Lower lobe of right lung (tissue), 2 donors: ENCODE data around the gene WBP11. TPM values are rescaled to one million over a fixed set of nuclear protein-coding genes. Genes with fewer than 3 reads are reported as not detected.

Experiments
- ATAC-seq, 2 donors: fragments of 200-7000 bp; cut with Tn5 transposase; one replicate each; pipeline ENCODE4 v1.9.1; 2020 to 2022; ENCODE audit warnings: mild to moderate bottlenecking in 2 of 2, moderate library complexity in 2 of 2
- DNase-seq: peaks from one replicate; pipeline ENCODE4 v3.0.0-alpha.2; 2020
- H3K27ac ChIP-seq: fragments of 200-600 bp; one replicate; pipeline ENCODE4 v1.8.0; 2022
- H3K27me3 ChIP-seq: fragments of 200-600 bp; one replicate; pipeline ENCODE4 v1.8.0; 2022; ENCODE audit warnings: low read depth
- H3K36me3 ChIP-seq: fragments of 200-600 bp; one replicate; pipeline ENCODE4 v1.8.0; 2022; ENCODE audit warnings: mild to moderate bottlenecking
- H3K4me1 ChIP-seq: fragments of 200-600 bp; one replicate; pipeline ENCODE4 v1.8.0; 2022
- H3K4me3 ChIP-seq: fragments of 200-600 bp; one replicate; pipeline ENCODE4 v1.8.0; 2022; ENCODE audit warnings: mild to moderate bottlenecking
- H3K9me3 ChIP-seq: fragments of 200-600 bp; one replicate; pipeline ENCODE4 v1.8.0; 2022
- intact Hi-C: fragments of 100-400 bp; cut with DNase I; formaldehyde crosslinking; loops from one replicate; pipeline ENCODE4 v1.11.0; 2022
- total RNA-seq: library from RNA; stranded (reverse); fragmentation: NEBNext Ultra II Directional; extraction: Animal tissue kit (Norgen Biotek cat#: 25700); gene quantifications from one replicate; pipeline ENCODE4 v1.2.1, GENCODE V29; 2021
- TF ChIP-seq, protein P1 (sequence below): fragments of 200-600 bp; IDR thresholded peaks from one replicate; pipeline ENCODE4 v1.8.0; 2022; ENCODE audit warnings: antibody characterized with exemption, mild to moderate bottlenecking
- donor health status: DM: no; HTN: yes; CAD: no; lungs with severe emphysema.

Gene WBP11
- total RNA-seq, 1 donor from 2014 or later = 49.3 TPM

DNA sequence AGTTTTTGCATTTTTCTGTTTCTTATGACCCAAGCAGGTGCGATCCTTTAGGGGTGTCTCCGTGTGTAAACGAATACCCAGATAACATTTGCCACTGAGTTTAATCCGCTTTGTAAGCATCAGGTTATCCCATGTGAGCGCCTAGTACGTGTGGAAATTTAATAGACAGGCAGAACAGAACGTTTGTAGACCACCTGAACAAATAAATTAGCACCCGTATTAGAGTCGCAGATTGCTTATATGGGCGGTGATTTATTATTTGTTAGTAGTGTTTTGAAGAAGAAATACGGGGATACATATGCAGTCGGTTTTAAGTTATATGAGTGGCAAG is 517 bp upstream of the WBP11 start:
- H3K4me1 ChIP-seq = peaks cover 26% of the 10 kb centered on the region
- H3K27ac ChIP-seq = peak overlapping the region; percentile 94
- intact Hi-C loops = no loop called here
- H3K27me3 ChIP-seq = no peaks in the 10 kb centered on the region
- TF ChIP-seq, protein P1, sequence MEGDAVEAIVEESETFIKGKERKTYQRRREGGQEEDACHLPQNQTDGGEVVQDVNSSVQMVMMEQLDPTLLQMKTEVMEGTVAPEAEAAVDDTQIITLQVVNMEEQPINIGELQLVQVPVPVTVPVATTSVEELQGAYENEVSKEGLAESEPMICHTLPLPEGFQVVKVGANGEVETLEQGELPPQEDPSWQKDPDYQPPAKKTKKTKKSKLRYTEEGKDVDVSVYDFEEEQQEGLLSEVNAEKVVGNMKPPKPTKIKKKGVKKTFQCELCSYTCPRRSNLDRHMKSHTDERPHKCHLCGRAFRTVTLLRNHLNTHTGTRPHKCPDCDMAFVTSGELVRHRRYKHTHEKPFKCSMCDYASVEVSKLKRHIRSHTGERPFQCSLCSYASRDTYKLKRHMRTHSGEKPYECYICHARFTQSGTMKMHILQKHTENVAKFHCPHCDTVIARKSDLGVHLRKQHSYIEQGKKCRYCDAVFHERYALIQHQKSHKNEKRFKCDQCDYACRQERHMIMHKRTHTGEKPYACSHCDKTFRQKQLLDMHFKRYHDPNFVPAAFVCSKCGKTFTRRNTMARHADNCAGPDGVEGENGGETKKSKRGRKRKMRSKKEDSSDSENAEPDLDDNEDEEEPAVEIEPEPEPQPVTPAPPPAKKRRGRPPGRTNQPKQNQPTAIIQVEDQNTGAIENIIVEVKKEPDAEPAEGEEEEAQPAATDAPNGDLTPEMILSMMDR = no peak
- H3K9me3 ChIP-seq = no peaks in the 10 kb centered on the region
- H3K36me3 ChIP-seq = peaks cover 14% of the 10 kb centered on the region
- DNase-seq = no peak
- H3K4me3 ChIP-seq = peak overlapping the region; percentile 83
- peak; percentile 3 to 35 for ATAC-seq

DNA sequence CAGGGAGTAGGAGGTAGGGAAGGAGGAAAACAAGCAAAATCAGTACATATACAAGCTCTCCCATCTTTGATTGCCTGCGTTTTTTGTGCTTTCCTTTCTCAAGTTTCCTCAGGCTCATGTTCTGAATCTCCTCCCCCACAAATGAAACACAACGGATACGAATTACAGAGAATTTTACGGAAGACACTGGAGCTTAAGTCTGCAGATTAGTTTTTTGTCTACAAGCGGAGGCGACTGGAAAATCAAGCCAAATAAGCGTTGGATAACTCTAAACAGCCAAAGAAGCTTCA is 612 bp downstream of the WBP11 start:
- Histone ChIP-seq H3K36me3 (peaks cover 25% of the 10 kb centered on the region), H3K4me3 (peak overlapping the region; percentile 83), H3K9me3 (no peaks in the 10 kb centered on the region), H3K4me1 (peaks cover 26% of the 10 kb centered on the region), H3K27ac (peak overlapping the region; percentile 94), H3K27me3 (no peaks in the 10 kb centered on the region)
- TF ChIP-seq, protein P1 = no peak
- intact Hi-C loops = no loop called here
- DNase-seq = no peak
- no peak for ATAC-seq

DNA sequence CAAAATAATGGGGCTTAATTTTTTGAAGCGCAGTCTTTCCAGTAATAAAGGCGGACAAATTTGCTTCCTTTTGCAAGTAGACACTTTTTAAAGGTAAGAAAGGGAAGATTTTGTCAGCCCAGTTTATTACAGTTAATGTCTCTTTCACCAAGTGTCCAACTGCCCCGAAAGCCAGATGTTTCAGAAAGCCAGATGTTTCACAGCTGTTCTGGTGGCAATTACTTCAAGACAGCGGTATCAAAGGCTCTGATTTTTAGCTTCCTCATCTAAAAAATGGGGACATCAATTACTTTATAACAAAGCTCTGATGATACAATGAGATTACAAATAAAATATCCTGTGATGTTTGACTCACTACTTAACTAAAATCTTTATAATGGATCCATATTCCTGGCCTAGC is 1.0 kb downstream of the WBP11 start:
- DNase-seq (no peak), ATAC-seq (no peak)
- Histone ChIP-seq H3K27ac (no peak overlapping the region), H3K36me3 (peaks cover 29% of the 10 kb centered on the region), H3K27me3 (no peaks in the 10 kb centered on the region), H3K4me3 (peak overlapping the region; percentile 83), H3K4me1 (peaks cover 26% of the 10 kb centered on the region), H3K9me3 (no peaks in the 10 kb centered on the region)
- TF ChIP-seq, protein P1 = no peak
- intact Hi-C loops = no loop called here

DNA sequence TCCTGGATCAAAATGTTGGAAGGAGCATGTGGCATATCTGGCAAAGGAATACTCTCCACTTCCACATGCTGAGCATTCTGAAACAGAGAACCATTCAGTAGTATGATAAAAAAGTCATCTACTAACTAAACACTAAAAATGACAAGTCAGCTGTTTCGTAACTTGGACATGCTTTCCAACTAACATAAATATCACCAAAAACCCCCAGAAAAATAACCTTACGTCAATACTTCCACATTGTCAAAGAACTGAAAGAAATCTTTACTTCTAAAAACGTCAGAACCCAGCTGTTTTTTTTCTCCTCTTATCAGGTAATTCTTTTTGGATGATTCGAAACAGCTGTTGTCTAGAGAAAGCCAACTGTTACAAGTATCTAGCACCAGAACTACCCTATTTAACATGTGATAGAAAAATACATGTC is 8.2 kb downstream of the WBP11 start:
- H3K36me3 ChIP-seq = peaks cover 99% of the 10 kb centered on the region
- TF ChIP-seq, protein P1 = no peak

DNA sequence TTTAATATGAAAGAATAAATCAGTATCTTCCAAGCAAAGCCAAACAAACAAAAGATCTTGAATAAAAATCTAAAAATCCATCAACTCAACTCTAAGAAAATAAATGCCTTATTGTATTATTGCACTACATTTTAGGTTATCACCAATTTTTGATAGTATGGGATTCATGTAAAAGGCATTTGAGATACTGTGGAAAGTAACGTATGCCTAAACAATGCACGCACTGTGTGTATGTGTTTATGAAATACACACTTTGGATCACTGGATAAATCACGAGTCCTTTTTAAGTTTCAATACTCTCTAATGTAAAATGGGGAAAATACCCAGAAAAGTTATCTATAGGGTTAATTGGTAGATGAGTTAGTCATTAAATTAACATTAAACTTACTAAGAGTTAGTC is 17.7 kb downstream of the WBP11 start:
- no peak for DNase-seq
- no peaks in the 10 kb centered on the region for H3K9me3 ChIP-seq
- H3K27ac ChIP-seq = no peak overlapping the region
- no peaks in the 10 kb centered on the region for H3K4me1 ChIP-seq
- H3K27me3 ChIP-seq = no peaks in the 10 kb centered on the region
- TF ChIP-seq, protein P1 = no peak
- no peak for ATAC-seq
- peaks cover 68% of the 10 kb centered on the region for H3K36me3 ChIP-seq
- H3K4me3 ChIP-seq = no peak overlapping the region
- intact Hi-C loops = no loop called here

More for the DNA sequence above, 8.2 kb downstream of the WBP11 start:
- H3K9me3 ChIP-seq = no peaks in the 10 kb centered on the region
- no peak overlapping the region for H3K4me3 ChIP-seq
- ATAC-seq = no peak
- H3K27ac ChIP-seq = no peak overlapping the region
- no peaks in the 10 kb centered on the region for H3K4me1 ChIP-seq
- H3K27me3 ChIP-seq = no peaks in the 10 kb centered on the region
- no peak for DNase-seq
- intact Hi-C loops = no loop called here

DNA sequence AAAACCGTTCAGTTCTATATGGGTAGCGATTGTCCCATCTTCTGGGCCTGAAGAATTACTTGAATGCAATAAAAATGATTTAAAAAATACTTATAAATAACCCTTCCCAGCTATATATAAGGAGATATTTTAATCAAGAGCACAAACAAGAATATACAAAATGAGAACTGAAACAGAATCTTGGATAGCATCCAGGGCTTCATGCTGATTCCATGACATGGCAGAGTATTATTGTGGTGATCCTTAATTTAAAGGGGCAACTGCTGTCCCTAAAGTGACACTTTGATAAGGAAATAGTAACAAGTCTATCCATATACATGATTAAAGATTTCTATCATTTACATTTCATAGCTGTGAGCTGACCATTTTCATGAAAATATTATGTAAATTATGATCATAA is 18.8 kb downstream of the WBP11 start:
- H3K27ac ChIP-seq = no peak overlapping the region
- TF ChIP-seq, protein P1 = no peak
- DNase-seq = no peak
- no peaks in the 10 kb centered on the region for H3K4me1 ChIP-seq
- H3K27me3 ChIP-seq = no peaks in the 10 kb centered on the region
- no peak for ATAC-seq
- intact Hi-C loops = no loop called here
- H3K36me3 ChIP-seq = peaks cover 57% of the 10 kb centered on the region
- H3K9me3 ChIP-seq = no peaks in the 10 kb centered on the region
- H3K4me3 ChIP-seq = no peak overlapping the region
